Measurements from ENCODE around the gene ABCB1. TPM values are rescaled to one million over a fixed set of nuclear protein-coding genes. Genes with fewer than 3 reads are reported as not detected.

The ABCB1 gene
- total and polyA plus RNA-seq, 9 of the 15 experiments (the other 6 are each of a cell fraction or from before 2014, with no cell fraction given), result 0.03 to 0.86 (median 0.52) TPM

DNA sequence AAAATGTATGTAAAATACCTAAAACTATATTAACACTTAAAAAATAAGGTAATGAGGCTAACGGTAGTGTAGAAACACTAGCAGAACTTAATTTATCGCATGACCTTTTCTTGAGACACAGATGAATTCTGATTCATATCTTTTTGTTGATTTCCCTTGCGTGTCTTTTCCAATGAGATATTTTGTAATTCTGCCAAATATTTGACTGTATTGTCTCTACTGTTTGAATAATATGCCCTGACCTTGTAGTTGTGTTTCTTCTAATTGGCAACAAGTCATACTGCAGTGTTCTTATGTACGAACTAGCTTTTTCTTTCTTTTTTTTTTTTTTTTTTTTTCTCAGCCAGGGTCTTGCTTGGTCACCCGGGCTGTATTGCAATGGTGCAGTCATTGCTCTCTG, 9.2 kb upstream of the ABCB1 start (continued):
- TF ChIP-seq NFE2L1 (tag; IDR thresholded peaks at IDR 0.05; ENCODE audit: borderline replicate concordance, low read depth) (no peak), ZNF75A (CRISPR knock-in tag; IDR thresholded peaks at IDR 0.05) (no peak), JUN (IDR thresholded peaks at IDR 0.05; ENCODE audit: borderline replicate concordance, low read depth, low read length) (no peak), JUN (CRISPR knock-in tag; IDR thresholded peaks at IDR 0.05; ENCODE audit: borderline replicate concordance) (no peak), ERF (CRISPR knock-in tag; IDR thresholded peaks at IDR 0.05) (no peak)
- TF ChIP-seq, protein P1, sequence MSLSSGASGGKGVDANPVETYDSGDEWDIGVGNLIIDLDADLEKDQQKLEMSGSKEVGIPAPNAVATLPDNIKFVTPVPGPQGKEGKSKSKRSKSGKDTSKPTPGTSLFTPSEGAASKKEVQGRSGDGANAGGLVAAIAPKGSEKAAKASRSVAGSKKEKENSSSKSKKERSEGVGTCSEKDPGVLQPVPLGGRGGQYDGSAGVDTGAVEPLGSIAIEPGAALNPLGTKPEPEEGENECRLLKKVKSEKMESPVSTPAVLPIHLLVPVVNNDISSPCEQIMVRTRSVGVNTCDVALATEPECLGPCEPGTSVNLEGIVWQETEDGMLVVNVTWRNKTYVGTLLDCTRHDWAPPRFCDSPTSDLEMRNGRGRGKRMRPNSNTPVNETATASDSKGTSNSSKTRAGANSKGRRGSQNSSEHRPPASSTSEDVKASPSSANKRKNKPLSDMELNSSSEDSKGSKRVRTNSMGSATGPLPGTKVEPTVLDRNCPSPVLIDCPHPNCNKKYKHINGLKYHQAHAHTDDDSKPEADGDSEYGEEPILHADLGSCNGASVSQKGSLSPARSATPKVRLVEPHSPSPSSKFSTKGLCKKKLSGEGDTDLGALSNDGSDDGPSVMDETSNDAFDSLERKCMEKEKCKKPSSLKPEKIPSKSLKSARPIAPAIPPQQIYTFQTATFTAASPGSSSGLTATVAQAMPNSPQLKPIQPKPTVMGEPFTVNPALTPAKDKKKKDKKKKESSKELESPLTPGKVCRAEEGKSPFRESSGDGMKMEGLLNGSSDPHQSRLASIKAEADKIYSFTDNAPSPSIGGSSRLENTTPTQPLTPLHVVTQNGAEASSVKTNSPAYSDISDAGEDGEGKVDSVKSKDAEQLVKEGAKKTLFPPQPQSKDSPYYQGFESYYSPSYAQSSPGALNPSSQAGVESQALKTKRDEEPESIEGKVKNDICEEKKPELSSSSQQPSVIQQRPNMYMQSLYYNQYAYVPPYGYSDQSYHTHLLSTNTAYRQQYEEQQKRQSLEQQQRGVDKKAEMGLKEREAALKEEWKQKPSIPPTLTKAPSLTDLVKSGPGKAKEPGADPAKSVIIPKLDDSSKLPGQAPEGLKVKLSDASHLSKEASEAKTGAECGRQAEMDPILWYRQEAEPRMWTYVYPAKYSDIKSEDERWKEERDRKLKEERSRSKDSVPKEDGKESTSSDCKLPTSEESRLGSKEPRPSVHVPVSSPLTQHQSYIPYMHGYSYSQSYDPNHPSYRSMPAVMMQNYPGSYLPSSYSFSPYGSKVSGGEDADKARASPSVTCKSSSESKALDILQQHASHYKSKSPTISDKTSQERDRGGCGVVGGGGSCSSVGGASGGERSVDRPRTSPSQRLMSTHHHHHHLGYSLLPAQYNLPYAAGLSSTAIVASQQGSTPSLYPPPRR (CRISPR knock-in tag; IDR thresholded peaks at IDR 0.05; ENCODE audit: borderline replicate concordance), result no peak
- TF ChIP-seq, protein P2, sequence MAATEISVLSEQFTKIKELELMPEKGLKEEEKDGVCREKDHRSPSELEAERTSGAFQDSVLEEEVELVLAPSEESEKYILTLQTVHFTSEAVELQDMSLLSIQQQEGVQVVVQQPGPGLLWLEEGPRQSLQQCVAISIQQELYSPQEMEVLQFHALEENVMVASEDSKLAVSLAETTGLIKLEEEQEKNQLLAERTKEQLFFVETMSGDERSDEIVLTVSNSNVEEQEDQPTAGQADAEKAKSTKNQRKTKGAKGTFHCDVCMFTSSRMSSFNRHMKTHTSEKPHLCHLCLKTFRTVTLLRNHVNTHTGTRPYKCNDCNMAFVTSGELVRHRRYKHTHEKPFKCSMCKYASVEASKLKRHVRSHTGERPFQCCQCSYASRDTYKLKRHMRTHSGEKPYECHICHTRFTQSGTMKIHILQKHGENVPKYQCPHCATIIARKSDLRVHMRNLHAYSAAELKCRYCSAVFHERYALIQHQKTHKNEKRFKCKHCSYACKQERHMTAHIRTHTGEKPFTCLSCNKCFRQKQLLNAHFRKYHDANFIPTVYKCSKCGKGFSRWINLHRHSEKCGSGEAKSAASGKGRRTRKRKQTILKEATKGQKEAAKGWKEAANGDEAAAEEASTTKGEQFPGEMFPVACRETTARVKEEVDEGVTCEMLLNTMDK (IDR thresholded peaks at IDR 0.05; ENCODE audit: borderline replicate concordance, insufficient read depth, low read depth, low read length, poor library complexity, severe bottlenecking), result no peak
- TF ChIP-seq, protein P3, sequence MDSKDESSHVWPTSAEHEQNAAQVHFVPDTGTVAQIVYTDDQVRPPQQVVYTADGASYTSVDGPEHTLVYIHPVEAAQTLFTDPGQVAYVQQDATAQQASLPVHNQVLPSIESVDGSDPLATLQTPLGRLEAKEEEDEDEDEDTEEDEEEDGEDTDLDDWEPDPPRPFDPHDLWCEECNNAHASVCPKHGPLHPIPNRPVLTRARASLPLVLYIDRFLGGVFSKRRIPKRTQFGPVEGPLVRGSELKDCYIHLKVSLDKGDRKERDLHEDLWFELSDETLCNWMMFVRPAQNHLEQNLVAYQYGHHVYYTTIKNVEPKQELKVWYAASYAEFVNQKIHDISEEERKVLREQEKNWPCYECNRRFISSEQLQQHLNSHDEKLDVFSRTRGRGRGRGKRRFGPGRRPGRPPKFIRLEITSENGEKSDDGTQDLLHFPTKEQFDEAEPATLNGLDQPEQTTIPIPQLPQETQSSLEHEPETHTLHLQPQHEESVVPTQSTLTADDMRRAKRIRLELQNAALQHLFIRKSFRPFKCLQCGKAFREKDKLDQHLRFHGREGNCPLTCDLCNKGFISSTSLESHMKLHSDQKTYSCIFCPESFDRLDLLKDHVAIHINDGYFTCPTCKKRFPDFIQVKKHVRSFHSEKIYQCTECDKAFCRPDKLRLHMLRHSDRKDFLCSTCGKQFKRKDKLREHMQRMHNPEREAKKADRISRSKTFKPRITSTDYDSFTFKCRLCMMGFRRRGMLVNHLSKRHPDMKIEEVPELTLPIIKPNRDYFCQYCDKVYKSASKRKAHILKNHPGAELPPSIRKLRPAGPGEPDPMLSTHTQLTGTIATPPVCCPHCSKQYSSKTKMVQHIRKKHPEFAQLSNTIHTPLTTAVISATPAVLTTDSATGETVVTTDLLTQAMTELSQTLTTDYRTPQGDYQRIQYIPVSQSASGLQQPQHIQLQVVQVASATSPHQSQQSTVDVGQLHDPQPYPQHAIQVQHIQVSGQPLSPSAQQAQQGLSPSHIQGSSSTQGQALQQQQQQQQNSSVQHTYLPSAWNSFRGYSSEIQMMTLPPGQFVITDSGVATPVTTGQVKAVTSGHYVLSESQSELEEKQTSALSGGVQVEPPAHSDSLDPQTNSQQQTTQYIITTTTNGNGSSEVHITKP (IDR thresholded peaks at IDR 0.05; ENCODE audit: partially characterized antibody), result no peak

Measured in K562 (cell line).